DMS53 treated with DMSO at 0.1 percent for 48 hours (cell line): ENCODE measurements around the gene WDR6.
"Not testable (repeated sequence)": the region's sequence is repeated elsewhere in the genome, so short reads cannot be mapped to it uniquely, and the experiment has no call there.

Experiments used
- DNase-seq: peaks from one replicate; lab custom pipeline; 2025; ENCODE audit not compliant: unreplicated experiment; lab: John Stamatoyannopoulos, UW

Gene WDR6

GRCh38 chr3:48991851-48992545, 15.2 kb upstream of the WDR6 start:
- no peak for DNase-seq

DNA sequence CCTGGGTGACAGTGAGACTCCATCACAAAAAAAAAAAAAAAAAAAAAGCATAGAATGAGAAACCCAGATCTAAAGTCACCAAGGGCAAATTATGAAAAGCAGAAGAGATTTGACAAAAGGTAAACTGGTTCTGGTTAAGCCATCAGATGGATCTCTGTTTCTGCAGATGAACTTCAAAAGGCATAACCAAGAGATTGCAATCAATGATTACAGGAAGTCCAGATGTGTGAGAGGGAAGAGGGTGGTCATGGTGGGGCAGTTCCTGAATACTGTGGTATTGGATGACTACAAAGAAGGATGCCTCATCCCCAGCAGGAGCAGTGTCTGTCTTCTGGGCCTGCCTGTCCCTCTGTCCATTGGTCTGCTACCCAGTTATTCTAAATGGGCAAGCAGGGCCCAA, 13.4 kb upstream of the WDR6 start:
- no peak for DNase-seq

DNA sequence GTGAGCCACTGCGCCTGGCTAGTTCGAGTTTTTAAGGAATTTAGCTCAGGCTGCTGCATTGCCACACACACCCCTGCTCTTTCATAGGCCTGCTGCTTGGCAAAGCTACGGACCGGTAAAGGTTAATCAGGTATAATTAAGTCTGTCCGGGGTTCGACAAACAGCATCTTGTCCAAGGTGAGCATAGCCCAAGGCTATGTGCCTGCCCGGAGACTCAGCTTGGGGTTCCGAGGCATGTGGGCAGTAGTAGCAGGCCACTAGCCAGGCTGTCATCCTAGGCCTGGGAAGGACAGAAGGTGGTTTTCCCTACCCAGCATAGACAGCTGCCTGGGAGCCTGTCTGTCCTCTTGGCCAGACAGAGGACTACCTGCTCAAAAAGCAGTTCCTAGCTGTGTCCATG, 10.6 kb upstream of the WDR6 start:
- no peak for DNase-seq

DNA sequence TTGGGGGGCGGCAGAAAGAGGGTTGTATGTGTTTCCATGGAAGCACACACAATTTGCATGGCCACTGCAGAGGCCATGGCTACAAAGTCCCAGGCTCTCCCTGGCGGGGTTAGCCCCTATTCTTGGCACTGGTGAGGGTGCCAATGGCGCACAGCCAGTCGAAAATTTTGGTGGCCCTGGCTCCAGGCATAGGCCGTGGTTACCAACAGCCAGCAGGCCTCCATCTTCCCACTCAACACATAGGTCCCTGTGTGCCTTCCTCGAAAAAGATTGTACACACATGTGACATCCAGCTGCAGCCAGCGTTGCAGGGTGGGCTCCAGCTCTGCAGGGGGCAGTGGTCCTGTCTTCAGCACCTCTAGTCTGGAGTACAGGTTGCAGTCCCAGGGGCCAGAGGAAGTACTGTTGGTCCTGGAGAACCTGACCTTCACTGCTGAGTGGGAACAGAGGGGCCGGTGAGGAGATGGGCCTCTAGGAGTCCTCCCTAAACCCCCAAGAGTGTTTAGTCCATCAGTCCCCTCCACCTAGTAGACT, 10.0 kb upstream of the WDR6 start:
- DNase-seq: no peak

DNA sequence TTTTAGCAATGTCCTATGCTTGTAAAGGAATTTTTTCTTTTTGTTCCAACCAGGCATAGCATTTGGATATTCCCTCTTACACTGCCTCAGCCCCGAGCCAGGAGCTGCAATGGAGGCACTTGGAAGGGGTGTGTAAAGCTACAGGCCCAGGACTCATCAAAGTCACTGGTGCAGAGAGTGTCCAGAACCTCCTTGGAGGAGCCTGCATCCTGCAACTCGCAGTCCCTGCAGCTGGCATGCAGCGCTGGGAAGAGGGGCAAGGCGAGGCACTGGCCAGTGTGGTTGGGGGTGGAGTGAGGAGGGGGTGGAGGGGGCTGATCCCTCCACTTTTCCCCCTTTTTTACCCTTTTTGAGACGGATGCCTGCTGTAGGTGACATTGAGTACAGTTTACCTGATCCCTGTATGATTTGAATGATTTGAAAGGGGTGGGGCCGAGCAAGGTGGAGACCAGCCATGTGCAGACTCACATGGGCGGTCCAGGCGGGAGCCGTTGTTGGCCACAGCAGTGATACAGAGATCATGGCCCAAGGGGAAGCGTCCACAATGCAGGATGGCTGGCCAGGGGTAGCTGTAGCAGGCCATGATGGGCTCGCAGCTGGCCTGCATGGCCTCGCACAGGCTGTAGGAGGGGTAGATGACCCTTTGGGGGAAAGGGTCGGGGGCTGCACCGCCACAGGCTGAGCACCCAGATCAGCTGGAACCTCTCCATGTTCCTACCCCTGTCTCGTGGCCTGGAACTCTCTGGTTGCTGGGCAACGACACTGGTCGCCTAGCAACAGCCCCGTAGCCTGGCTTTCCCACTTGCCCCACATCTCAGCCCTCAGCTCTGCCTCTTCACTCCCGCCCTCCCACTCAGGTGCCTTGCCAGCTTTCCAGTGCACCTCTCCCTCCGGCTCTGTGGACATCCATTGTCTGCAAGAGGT, 9.2 kb upstream of the WDR6 start:
- DNase-seq: no peak

- no peak for DNase-seq
These were observed 7.9 kb upstream of the WDR6 start for GRCh38 chr3:48999085-48999858.

DNA sequence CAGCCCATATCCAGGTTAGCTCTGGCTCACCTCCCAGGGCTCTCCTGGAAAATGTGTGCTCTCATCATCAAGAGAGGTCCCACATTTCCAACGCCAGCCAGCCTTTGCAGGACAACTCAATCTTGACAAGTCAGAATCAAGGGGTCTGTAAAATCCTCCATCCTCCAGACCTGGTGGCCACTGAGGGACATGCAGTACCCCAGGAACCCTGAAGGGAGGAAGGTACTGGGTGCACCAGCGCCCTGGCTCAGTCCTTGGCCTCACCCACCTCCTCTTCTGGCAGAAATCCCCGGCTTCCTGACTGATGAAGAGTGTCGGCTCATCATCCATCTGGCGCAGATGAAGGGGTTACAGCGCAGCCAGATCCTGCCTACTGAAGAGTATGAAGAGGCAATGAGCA, 6.0 kb upstream of the WDR6 start:
- DNase-seq: no peak

- no peak for DNase-seq
These were observed 2.6 kb upstream of the WDR6 start for GRCh38 chr3:49004352-49005302.

- DNase-seq: no peak
These were observed 1.9 kb upstream of the WDR6 start for GRCh38 chr3:49005303-49005680.

DNA sequence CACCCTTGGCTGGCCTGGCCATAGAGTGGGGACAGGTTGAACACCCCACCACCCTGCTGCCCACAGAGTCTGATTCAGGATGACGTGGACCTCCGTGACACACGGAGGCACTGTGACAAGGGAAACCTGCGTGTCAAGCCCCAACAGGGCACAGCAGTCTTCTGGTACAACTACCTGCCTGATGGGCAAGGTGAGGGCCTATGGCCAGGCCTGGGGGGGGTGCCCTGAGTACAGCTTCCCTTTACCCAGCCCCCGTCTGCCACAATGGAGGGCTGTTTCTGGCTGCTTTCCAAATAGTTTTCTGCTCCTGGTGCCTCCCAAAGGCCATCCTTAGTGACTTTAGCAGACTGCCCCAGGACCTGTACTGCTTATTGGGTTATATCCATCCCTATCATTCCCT, 1.2 kb upstream of the WDR6 start:
- no peak for DNase-seq

GRCh38 chr3:49006408-49007067, 653 bp upstream of the WDR6 start:
- no peak for DNase-seq

DNA sequence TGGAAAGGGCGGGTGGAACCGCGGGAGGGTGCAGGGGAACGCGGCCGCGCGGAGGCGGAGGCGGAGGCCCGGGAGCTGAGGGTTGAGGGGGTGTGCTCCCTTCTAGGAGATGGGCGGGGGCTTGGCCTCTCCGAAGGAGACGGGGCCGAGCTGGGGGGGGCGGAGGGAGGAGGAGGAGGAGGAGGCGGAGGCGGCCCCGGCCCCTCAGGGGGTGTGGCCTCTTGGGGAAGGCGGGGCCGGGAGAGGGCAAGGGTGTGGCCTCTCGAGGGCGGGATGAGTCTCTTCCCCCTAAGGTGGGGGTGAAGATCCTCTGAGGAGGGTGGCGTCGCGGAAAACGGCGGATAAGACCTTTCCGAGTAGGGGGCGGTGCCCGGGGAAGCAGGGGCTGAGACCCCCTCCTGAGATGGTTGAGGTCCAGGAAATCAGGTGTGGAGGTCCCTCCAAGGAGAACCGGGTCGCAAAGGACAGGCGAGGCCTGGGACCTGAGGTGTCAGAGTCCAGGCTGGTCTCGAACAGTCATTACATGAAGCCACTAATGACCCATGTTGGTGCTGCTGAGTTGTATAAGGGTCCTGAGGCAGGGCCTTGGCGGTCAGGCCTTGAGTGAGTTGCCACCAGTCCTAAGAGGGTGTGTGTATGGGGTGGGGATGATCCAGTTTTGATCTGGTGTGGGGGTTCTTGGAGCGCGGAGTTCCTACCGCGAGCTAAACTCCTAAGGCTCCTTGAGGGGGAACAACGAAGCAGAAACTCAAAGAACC, 759 bp downstream of the WDR6 start:
- no peak for DNase-seq

- DNase-seq: not testable (repeated sequence)
These were observed 1.4 kb downstream of the WDR6 start for GRCh38 chr3:49008627-49009026.

DNA sequence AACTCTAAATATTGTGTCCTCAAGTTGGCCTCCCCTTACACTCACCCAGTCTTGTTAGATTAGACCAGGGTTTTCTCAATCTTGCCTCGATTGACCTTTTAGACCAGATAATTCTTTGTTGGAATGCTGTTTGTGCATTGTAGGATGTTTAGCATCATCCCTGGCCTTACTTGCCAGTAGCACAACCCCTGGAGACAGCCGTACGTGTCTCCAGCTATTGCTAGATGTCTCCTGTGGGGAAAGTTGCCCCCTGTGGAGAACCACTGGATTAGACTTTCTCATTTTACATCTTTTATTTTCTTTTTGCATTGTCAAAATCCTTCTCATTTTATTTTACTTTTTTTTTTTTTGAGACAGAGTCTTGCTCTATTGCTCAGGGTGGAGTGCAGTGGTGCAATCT, 2.2 kb downstream of the WDR6 start:
- no peak for DNase-seq

DNA sequence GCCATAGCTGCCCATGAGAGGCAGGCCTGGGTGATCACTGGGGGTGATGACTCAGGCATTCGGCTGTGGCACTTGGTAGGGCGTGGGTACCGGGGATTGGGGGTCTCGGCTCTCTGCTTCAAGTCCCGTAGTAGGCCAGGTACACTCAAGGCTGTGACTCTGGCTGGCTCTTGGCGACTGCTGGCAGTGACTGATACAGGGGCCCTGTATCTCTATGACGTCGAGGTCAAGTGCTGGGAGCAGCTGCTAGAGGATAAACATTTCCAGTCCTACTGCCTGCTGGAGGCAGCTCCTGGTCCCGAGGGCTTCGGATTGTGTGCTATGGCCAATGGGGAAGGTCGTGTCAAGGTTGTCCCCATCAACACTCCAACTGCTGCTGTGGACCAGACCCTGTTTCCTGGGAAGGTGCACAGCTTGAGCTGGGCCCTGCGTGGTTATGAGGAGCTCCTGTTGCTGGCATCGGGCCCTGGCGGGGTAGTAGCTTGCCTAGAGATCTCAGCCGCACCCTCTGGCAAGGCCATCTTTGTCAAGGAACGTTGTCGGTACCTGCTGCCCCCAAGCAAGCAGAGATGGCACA, 5.3 kb downstream of the WDR6 start:
- no peak for DNase-seq

DNA sequence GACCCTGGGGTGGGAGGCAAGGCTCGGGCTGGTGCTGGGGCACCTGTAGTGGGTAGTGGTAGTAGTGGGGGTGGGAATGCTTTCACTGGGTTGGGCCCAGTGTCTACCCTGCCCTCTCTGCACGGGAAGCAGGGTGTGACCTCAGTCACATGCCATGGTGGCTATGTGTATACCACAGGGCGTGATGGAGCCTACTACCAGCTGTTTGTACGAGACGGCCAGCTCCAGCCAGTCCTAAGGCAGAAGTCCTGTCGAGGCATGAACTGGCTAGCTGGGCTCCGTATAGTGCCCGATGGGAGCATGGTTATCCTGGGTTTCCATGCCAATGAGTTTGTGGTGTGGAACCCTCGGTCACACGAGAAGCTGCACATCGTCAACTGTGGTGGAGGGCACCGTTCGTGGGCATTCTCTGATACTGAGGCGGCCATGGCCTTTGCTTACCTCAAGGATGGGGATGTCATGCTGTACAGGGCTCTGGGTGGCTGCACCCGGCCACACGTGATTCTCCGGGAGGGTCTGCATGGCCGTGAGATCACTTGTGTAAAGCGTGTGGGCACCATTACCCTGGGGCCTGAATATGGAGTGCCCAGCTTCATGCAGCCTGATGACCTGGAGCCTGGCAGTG, 6.0 kb downstream of the WDR6 start:
- DNase-seq: no peak

DNA sequence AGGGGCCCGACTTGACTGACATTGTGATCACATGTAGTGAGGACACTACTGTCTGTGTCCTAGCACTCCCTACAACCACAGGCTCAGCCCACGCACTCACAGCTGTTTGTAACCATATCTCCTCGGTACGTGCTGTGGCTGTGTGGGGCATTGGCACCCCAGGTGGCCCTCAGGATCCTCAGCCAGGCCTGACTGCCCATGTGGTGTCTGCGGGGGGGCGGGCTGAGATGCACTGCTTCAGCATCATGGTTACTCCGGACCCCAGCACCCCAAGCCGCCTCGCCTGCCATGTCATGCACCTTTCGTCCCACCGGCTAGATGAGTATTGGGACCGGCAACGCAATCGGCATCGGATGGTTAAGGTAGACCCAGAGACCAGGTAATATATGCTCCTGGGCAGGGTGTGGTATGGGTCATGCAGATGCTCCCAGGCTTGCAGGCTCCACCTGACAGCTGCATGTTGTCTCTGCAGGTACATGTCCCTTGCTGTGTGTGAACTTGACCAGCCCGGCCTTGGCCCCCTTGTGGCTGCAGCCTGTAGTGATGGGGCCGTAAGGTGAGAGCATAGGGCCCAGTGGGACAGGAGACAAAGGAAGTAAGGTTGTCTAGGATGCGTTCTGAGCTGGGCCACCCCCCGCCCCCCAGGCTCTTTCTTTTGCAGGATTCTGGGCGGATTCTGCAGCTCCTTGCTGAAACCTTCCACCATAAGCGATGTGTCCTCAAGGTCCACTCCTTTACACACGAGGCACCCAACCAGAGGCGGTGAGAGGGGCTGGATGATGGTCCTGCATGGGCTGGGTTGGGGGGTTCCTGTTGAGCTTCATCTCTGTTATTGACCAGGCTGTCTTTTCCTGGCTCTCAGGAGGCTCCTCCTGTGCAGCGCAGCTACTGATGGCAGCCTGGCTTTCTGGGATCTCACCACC, 6.8 kb downstream of the WDR6 start:
- no peak for DNase-seq
